Adrenal gland (tissue), 5 donors: ENCODE data around the gene ATXN7.

Experiments used
- POLR2A ChIP-seq, 2 donors: fragments of 450-650 bp; IDR thresholded peaks; one replicate each; pipeline ENCODE4 v1.6.1; 2017; ENCODE audit warnings: antibody characterized with exemption in 2 of 2, mild to moderate bottlenecking in 2 of 2, moderate library complexity in 1 of 2
- TF ChIP-seq, protein P1 (sequence below), 6 experiments: fragments of 450-650 bp in 4 of 6; fragments of 200-600 bp in 2 of 6; sonication (generic) in 1 of 6; IDR thresholded peaks; 1 replicate in 5 of 6; 2 replicates in 1 of 6; pipeline versions ENCODE4 v1.5.1 to v1.8.0; 2016 to 2021; ENCODE audit warnings: antibody characterized with exemption in 6 of 6, mild to moderate bottlenecking in 2 of 6, moderate library complexity in 1 of 6
- donor health status: DM: no; HTN: no; CAD: no.

DNA sequence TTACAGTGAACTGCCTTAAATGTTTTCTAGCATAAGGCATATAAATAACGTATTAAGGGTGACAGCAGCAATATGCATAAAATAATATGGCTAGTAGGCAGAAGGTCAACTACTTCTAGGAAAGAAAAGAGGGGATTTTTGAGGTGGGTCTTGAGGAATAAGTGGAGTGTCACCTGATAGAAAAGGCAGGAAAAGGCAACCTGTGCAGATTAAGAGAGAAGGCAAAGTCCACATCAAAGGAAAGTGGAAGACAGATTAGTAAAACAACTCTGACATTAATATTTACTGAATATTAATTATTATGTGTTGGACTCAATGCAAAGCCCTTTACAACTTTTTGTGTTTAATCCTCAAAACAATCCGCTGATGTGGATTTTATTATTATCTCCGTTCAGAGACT is 2.9 kb upstream of the ATXN7 start:
- TF ChIP-seq, protein P1, sequence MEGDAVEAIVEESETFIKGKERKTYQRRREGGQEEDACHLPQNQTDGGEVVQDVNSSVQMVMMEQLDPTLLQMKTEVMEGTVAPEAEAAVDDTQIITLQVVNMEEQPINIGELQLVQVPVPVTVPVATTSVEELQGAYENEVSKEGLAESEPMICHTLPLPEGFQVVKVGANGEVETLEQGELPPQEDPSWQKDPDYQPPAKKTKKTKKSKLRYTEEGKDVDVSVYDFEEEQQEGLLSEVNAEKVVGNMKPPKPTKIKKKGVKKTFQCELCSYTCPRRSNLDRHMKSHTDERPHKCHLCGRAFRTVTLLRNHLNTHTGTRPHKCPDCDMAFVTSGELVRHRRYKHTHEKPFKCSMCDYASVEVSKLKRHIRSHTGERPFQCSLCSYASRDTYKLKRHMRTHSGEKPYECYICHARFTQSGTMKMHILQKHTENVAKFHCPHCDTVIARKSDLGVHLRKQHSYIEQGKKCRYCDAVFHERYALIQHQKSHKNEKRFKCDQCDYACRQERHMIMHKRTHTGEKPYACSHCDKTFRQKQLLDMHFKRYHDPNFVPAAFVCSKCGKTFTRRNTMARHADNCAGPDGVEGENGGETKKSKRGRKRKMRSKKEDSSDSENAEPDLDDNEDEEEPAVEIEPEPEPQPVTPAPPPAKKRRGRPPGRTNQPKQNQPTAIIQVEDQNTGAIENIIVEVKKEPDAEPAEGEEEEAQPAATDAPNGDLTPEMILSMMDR (IDR thresholded peaks at IDR 0.05): no peak
- no peak for TF ChIP-seq POLR2A (IDR thresholded peaks at IDR 0.05)
